ENCODE results near the gene ZNF362.
"Not testable (repeated sequence)": the region's sequence is repeated elsewhere in the genome, so short reads cannot be mapped to it uniquely, and the experiment has no call there.

The ZNF362 gene

DNA sequence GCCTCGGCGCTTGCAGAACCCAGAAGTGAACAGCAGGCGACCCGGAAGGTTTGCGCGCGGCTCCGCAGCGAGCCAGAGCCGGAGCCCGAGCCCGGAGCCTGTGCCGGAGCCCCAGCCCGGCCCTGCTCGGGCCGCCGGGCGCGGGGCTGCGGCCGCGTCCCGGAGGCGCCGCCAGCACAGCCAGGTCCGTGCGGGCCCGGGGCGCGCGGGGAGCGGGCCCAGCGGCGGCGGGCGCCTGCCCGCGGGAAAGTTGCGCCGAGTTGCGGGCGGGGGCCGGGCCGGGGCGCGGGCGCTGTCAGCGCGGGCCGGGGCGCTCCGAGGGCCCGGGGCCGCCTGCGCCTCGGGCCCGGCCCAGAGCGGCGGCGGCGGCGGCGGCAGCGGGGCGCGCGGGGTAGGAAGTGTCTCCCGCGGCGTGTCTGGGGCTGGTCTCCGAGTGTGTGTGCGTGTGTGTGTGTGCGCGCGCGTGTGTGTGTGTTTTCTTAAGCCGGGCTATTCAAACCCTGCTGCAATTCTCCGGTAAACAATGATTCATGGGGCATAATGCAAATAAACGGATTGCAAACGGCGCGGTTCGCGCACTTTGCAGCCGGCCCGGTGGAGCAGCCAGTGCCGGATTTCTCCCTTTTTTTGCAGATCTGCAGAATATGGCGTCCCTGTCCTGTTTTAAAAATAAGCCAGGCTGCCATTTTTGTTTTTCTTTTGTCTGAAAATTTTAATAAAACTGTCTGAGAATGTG is at the start of gene ZNF362:
Gene ZNF362, plus strand, starts transcription at position 22 of the 736 bp plus-strand sequence. CDS start 14,083 bp downstream, outside the sequence.
- no peak for DNase-seq (ENCODE audit: low read depth, low spot score)

- DNase-seq (ENCODE audit: low read depth, low spot score) = no peak
These were observed 44.3 kb upstream of the ZNF362 start for GRCh38 chr1:33211972-33212371.

DNA sequence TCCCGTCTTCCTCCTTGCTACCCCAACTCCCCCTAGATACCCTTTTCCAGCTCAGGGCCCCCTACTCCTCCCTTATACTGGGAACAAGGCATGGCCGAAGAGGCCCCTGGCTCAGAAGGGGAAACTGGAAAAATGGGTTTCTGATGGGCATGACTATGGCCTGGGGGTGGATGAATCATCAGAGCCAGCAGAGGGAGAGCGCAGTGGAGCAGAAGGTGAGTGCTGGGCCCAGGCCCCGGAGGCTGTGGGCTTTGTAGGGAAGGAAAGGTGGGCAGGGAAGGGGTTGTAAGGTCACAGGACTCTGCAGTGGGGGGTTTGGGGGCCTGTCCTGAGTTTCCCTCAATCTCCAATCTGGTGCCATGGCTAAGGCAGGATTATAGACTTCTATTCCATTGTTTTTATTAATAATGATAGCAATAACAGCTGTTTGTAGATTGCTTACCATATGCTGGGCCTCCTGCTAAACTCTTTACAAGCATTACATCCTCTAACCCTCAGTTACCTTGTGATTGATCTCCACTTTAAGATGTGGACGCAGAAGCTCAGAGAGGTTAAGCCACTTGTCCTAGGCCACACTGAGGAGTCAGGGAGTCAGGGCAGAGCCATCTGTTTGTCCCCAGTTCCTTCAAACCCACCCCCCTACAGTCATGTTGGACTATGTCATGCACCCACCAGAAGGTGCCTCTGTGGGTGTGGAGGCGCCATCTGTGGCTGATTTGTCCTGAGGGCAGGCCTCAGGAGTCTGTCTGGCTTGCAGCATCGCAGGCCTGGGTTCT is 36.2 kb upstream of the ZNF362 start:
- no peak for DNase-seq (ENCODE audit: low read depth, low spot score)

- DNase-seq (ENCODE audit: low read depth, low spot score) = no peak
These were observed 35.5 kb upstream of the ZNF362 start for GRCh38 chr1:33220676-33221384.

GRCh38 chr1:33221385-33221758 is 34.9 kb upstream of the ZNF362 start:
- DNase-seq (ENCODE audit: low read depth, low spot score) = no peak

DNA sequence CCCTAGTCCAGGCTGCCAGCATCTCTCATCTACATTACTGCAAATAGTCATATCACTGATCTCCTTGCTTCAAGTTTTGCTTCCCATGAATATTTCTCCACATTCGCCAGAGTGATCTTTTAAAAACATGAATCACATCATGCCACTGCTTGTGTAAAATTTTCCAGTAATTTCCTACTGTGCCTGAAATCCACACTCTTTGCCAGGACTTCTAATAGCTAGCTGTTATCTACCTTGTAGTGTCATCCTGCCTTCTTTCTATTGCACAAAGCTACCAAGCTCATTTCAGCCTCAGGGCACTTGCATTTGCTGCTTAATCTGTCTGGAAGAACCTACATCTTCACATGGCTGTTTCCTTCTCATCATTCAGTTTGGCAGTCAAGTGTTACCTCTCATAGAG is 33.9 kb upstream of the ZNF362 start:
- no peak for DNase-seq (ENCODE audit: low read depth, low spot score)

DNA sequence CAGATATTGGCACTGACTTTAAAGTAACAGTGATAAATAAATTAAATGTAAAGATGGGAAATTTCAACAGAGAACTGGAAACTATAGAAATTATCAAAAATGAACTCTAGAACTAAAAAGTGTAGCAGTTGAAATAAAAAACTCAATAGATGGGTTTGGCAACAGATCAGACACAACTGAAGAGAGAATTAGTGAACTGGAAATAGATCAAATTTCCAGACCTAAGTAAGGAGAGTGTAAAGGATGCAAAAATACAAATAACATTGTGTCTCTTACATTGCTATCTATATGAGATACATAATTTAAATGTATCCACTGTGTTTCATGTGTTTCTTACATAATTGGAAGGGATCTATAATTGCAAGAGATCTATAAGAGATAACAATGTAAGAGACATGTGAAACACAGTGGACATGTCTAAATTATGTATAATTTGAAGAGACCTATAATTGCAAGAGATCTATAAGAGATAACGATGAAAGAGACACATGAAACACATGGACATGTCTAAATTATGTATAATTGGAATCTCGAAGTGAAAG is 32.1 kb upstream of the ZNF362 start:
- no peak for DNase-seq (ENCODE audit: low read depth, low spot score)

DNA sequence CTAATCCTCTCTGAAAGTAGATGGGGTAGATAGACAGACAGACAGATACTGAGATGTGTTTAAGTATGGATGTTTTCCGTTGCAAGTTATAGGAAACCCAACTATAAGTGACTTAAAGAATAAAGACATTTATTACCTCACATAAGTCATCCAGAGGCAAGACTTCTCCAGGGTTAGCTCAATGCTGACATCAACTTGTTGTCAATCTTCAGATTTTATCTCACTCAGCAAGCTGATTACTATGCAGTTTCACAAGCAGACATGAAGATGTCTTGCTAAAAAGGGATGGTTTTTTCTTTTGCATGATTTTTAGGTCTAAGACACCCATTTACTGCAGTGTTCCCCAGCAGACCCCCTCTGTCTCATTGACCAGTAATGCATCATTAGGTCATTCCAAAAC is 30.7 kb upstream of the ZNF362 start:
- no peak for DNase-seq (ENCODE audit: low read depth, low spot score)

- DNase-seq (ENCODE audit: low read depth, low spot score) = no peak
These were observed 27.3 kb upstream of the ZNF362 start for GRCh38 chr1:33228935-33229487.

DNA sequence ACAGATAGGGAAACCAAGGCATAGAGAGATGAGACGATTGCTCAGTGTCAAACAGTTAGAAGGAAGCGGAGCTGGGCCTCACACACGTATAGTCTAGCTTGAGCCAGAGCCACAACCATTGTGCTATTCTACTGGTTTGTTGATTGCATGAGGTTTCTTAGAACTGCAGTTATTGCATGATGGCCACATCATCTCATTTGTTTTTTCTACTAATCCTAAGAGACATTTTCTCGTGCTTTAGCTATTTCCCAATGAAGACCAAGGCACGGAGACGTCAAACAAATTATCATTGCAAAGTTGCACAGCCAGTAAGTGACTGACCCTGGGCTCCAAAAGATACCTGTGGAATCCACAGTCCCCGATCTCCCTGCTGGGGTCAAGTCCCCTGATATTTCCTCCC is 25.1 kb upstream of the ZNF362 start:
- DNase-seq (ENCODE audit: low read depth, low spot score) = no peak

DNA sequence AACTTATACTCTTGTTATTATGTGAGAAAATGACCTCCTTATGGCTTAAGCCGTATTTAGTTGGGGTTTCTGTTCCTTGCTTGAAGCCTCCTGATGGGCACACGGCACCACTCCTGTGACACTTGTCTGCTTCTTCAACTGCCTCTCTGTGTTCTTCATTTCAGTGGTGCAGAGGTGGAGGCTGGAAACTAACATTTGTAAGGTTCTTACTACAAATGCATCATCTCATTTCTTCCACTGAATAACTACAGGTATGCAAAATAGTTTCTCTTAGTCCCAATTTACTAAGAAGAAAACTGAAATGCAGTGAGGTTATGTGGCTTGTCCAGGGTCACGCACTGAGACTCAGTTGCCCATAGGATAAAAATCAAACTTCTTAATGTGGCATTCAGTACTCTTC is 23.6 kb upstream of the ZNF362 start:
- DNase-seq (ENCODE audit: low read depth, low spot score) = no peak

DNA sequence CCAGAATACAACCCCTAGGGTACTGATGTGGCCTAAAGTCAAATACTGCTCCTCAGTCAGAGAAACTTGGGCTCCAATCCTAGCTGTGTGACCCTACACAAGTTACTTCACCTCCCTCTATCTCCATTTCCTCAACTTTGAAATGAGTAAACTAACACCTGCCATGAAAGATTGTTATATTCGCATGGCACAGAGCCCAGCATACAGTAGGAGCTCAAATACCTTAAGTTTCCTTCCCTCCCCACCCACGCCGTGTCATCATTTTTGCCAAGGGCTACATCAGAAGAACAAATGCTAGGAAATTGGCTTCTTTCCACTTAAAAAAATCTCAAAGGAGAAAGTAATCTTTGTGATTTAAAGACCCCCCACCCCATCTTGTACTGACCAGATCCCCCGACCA is 22.2 kb upstream of the ZNF362 start:
- DNase-seq (ENCODE audit: low read depth, low spot score) = no peak

GRCh38 chr1:33234588-33234990 is 21.7 kb upstream of the ZNF362 start:
- DNase-seq (ENCODE audit: low read depth, low spot score) = no peak

GRCh38 chr1:33235521-33235920 is 20.8 kb upstream of the ZNF362 start:
- no peak for DNase-seq (ENCODE audit: low read depth, low spot score)

- DNase-seq (ENCODE audit: low read depth, low spot score) = no peak
These were observed 19.8 kb upstream of the ZNF362 start for GRCh38 chr1:33236498-33236897.

DNA sequence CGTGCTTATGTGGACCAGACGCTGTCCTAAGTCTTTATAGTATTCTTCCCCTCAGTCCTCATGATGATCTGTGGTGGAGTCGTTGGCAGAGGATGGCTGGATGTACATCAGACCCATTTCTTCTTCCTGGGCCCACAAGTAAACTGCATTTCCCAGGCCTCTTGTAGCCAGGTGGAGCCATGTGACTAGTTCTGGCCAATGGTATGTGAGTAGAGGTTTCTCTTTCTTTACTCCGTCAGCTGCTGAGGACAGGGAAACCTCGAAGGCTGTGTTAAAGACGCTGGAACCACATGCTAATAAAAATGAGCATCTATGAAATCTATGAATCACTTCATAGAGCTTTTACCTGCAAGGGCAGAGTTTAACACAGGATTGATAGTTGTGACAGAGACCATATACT is 18.7 kb upstream of the ZNF362 start:
- no peak for DNase-seq (ENCODE audit: low read depth, low spot score)

DNA sequence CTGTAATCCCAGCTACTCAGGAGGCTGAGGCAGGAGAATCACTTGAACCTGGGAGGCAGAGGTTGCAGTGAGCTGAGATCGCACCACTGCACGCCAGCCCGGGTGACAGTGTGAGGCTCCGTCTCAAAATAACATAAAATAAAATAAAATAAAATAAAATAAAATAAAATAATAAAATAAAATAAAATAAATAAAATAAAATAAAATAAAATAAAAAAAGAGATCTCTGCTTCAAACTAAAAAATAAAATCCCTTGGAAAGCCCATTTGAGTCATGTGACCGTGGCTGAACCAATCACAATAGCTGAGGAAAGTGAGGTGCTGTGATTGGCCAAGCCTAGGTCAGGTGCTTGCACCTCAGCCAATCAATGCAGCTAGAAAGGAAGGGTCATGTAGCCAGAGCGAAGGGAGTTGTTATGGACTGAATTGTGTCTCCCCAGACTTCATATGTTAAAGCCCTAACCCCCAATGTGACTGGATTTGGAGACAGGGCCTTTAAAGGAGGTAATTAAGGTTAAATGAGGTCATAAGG is 18.0 kb upstream of the ZNF362 start:
- not testable (repeated sequence) for DNase-seq (ENCODE audit: low read depth, low spot score)

DNA sequence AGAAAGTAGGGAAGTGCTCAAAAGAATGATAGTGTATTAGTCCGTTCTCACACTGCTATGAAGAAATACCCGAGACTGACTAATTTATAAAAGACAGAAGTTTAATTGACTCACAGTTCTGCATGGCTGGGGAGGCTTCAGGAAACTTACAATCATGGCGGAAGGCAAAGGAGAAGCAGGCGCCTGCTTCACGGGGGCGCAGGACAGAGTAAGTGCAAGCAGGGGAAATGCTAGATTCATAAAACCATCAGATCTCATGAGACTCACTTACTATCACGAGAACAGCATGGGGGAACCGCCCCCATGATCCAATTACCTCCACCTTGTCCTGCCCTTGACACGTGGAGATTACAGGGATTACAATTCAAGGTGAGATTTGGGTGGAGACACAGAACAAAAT is 16.9 kb upstream of the ZNF362 start:
- DNase-seq (ENCODE audit: low read depth, low spot score) = not testable (repeated sequence)

GRCh38 chr1:33241866-33242265 is 14.4 kb upstream of the ZNF362 start:
- DNase-seq (ENCODE audit: low read depth, low spot score) = no peak

- no peak for DNase-seq (ENCODE audit: low read depth, low spot score)
These were observed 13.6 kb upstream of the ZNF362 start for GRCh38 chr1:33242652-33243051.

GRCh38 chr1:33244143-33244808 is 12.0 kb upstream of the ZNF362 start:
- no peak for DNase-seq (ENCODE audit: low read depth, low spot score)
